Epithelial cell of proximal tubule (primary cell): ENCODE measurements around the gene RAB11FIP4. TPM values are rescaled to one million over a fixed set of nuclear protein-coding genes. Genes with fewer than 3 reads are reported as not detected.

Experiments used
- DNase-seq: peaks from one replicate; pipeline ENCODE4 v3.0.0-alpha.2; 2011; ENCODE audit warnings: low read depth
- H3K4me3 ChIP-seq: 2 replicates; pipeline ENCODE4 v1.5.1; 2011; ENCODE audit warnings: low read depth, mild to moderate bottlenecking, low read length
- total RNA-seq: library from RNA; depleted of rRNA; stranded (reverse); fragments of >200 nt; gene quantifications from 2 replicates; pipeline ENCODE4 v1.2.3, GENCODE V29; 2015
- TF ChIP-seq, protein P1 (sequence below): conservative IDR thresholded peaks from 2 replicates; pipeline ENCODE4 v1.5.1; 2012; ENCODE audit warnings: low read depth, mild to moderate bottlenecking, low read length

The RAB11FIP4 gene
- total RNA-seq, 1 donor from 2014 or later: 15.1 TPM

DNA sequence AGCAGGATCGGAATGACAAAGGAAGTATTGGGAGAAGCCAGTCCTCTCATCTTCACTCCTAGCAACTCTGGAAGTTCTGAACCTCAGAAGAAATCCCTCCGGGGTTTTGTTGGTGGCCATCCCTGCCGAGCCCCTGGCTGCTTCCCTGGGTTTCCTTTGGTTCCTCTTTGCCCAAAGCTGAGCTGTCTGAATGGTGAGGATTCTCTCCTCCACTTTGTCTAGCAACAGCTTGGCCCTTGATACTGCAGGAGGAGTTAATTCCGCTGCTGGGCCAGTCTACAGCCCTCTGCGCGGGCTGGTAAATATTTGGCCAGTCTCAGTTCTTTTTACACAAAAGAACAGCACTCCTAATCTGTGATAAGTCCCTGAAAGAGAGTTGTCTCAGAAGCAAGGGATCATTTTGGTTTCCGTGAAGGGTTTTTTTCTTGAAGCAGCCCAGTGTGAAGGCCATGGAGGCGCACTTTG, 170.9 kb downstream of the RAB11FIP4 start:
- TF ChIP-seq, protein P1, sequence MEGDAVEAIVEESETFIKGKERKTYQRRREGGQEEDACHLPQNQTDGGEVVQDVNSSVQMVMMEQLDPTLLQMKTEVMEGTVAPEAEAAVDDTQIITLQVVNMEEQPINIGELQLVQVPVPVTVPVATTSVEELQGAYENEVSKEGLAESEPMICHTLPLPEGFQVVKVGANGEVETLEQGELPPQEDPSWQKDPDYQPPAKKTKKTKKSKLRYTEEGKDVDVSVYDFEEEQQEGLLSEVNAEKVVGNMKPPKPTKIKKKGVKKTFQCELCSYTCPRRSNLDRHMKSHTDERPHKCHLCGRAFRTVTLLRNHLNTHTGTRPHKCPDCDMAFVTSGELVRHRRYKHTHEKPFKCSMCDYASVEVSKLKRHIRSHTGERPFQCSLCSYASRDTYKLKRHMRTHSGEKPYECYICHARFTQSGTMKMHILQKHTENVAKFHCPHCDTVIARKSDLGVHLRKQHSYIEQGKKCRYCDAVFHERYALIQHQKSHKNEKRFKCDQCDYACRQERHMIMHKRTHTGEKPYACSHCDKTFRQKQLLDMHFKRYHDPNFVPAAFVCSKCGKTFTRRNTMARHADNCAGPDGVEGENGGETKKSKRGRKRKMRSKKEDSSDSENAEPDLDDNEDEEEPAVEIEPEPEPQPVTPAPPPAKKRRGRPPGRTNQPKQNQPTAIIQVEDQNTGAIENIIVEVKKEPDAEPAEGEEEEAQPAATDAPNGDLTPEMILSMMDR: no peak
- no peak for DNase-seq
- H3K4me3 ChIP-seq: no peak overlapping the region

DNA sequence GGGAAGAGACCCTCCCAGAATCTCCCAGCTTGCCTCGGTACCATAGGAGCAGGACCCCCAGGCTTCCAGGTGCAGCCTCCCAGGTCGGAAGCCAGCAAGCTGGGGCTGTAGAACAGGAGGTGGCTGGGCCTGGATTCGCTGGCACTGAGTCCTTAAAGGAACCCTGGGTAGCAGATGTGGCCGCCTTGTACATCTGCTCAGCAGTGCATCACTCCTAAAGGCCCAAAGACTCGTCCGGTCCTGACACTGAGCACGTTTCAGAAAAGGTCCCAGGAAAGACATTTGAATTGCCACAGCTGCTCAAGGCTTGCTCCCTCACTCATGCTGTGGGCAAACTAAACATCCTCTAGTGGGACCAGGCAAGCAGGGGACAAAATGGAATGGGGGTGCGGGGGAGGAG, 172.8 kb downstream of the RAB11FIP4 start:
- DNase-seq: no peak
- no peak overlapping the region for H3K4me3 ChIP-seq
- TF ChIP-seq, protein P1: no peak

- DNase-seq: peak; percentile 59
- TF ChIP-seq, protein P1: no peak
- no peak overlapping the region for H3K4me3 ChIP-seq
Observed at GRCh38 chr17:31564883-31565301, 173.4 kb downstream of the RAB11FIP4 start.

- H3K4me3 ChIP-seq: no peak overlapping the region
- TF ChIP-seq, protein P1: no peak
- DNase-seq: no peak
Observed at GRCh38 chr17:31565652-31566051, 174.2 kb downstream of the RAB11FIP4 start.

DNA sequence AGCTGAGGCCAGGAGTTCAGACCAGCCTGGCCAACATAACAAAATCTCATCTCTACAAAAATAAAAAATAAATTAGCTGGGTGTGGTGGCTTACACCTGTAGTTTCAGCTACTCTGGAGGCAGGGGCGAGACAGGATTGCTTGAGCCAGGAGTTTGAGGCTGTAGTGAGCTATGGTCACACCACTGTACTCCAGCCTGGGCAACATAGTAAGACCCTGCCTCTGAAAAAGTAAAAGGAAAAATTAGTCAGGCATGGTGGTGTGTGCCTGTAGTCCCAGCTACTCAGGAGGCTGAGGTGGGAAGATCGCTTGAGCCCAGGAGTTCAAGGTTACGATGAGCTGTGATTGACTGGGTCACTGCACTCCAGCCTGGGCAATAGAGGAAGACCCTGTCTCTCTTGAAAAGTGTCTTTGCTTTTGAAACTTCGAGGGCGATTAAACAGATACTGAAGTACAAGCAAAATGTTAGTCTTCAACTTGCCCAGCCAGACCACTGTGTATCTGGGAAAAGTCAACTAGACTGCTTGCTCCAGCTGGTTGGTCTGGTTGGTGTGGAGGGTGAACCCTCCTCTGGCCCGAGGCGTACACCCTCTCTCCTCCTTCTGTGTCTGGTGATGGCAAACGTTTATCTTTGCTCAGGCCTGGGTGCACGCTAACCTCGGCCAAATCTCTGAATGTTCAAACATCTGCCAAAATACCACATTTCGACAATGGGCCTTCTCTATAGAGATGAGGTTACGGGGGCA, 174.9 kb downstream of the RAB11FIP4 start:
- TF ChIP-seq, protein P1: no peak
- H3K4me3 ChIP-seq: no peak overlapping the region
- no peak for DNase-seq

- TF ChIP-seq, protein P1: no peak
- H3K4me3 ChIP-seq: no peak overlapping the region
Observed at GRCh38 chr17:31566992-31567373, 175.5 kb downstream of the RAB11FIP4 start.

DNA sequence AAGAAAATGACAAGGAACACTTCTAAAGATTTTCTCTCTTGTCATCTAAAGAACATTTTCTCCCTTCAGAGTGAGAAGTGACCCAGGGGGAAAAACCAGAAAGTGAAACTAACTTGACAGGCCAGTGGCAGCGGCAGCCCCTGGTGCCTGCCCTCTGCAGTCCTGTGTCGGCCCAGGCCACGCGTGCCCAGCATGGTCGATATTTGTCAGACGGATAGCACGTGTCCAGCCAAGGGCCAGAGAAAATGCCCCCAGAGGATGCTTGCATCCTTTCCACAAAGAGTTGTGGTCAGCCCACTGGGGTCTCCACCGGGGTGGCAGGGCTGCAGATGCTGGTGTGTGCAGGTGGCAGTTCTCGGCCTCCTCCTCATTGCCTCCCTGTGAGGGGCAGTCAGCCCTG, 176.6 kb downstream of the RAB11FIP4 start:
- H3K4me3 ChIP-seq: peak overlapping the region; percentile 15
- TF ChIP-seq, protein P1: no peak
- no peak for DNase-seq

More at GRCh38 chr17:31566992-31567373, 175.5 kb downstream of the RAB11FIP4 start:
- no peak for DNase-seq
